GM08714 (cell line): Measurements from ENCODE around the gene IGF1R.

Experiments
- H3K4me3 ChIP-seq: fragments of 200-500 bp; sonication (Bioruptor generic); 2 replicates; pipeline ENCODE4 v1.5.1; 2014; ENCODE audit warnings: mild to moderate bottlenecking, low read length, inconsistent platforms
- ZNF274 ChIP-seq: IDR thresholded peaks from 2 replicates; pipeline ENCODE4 v1.6.1; 2012; ENCODE audit warnings: mild to moderate bottlenecking, low read depth, low read length

Gene IGF1R

GRCh38 chr15:98740963-98741362 lies 92.6 kb downstream of the IGF1R start:
- TF ChIP-seq ZNF274: no peak
- no peak overlapping the region for H3K4me3 ChIP-seq

- H3K4me3 ChIP-seq: no peak overlapping the region
- no peak for TF ChIP-seq ZNF274
Measured at GRCh38 chr15:98743177-98743576, 94.8 kb downstream of the IGF1R start.

- no peak for TF ChIP-seq ZNF274
- no peak overlapping the region for H3K4me3 ChIP-seq
Measured at GRCh38 chr15:98744506-98744905, 96.2 kb downstream of the IGF1R start.

- no peak for TF ChIP-seq ZNF274
- H3K4me3 ChIP-seq: no peak overlapping the region
Measured at GRCh38 chr15:98745179-98745578, 96.8 kb downstream of the IGF1R start.

GRCh38 chr15:98745650-98746374 lies 97.5 kb downstream of the IGF1R start:
- H3K4me3 ChIP-seq: no peak overlapping the region

GRCh38 chr15:98746375-98747155 lies 98.2 kb downstream of the IGF1R start:
- H3K4me3 ChIP-seq: no peak overlapping the region
- TF ChIP-seq ZNF274: no peak

More at GRCh38 chr15:98745650-98746374, 97.5 kb downstream of the IGF1R start:
- TF ChIP-seq ZNF274: no peak

- H3K4me3 ChIP-seq: no peak overlapping the region
- TF ChIP-seq ZNF274: no peak
Measured at GRCh38 chr15:98751767-98752166, 103.4 kb downstream of the IGF1R start.

- TF ChIP-seq ZNF274: no peak
- H3K4me3 ChIP-seq: no peak overlapping the region
Measured at GRCh38 chr15:98753726-98754656, 105.7 kb downstream of the IGF1R start.

GRCh38 chr15:98754657-98755022 lies 106.3 kb downstream of the IGF1R start:
- TF ChIP-seq ZNF274: no peak
- no peak overlapping the region for H3K4me3 ChIP-seq

- no peak for TF ChIP-seq ZNF274
- no peak overlapping the region for H3K4me3 ChIP-seq
Measured at GRCh38 chr15:98755138-98755537, 106.8 kb downstream of the IGF1R start.

- no peak for TF ChIP-seq ZNF274
- no peak overlapping the region for H3K4me3 ChIP-seq
Measured at GRCh38 chr15:98755781-98756180, 107.4 kb downstream of the IGF1R start.

GRCh38 chr15:98758224-98758623 lies 109.9 kb downstream of the IGF1R start:
- TF ChIP-seq ZNF274: no peak
- H3K4me3 ChIP-seq: no peak overlapping the region

- TF ChIP-seq ZNF274: no peak
- no peak overlapping the region for H3K4me3 ChIP-seq
Measured at GRCh38 chr15:98759277-98759676, 110.9 kb downstream of the IGF1R start.

GRCh38 chr15:98760112-98760826 lies 111.9 kb downstream of the IGF1R start:
- H3K4me3 ChIP-seq: no peak overlapping the region

More at GRCh38 chr15:98760112-98760826, 111.9 kb downstream of the IGF1R start:
- TF ChIP-seq ZNF274: no peak
